Neutrophil (primary cell): ENCODE measurements around the gene SBF1.

Source experiments
- H3K27ac ChIP-seq: fragments of 200-600 bp; sonication (generic); 2 replicates; pipeline ENCODE4 v1.5.1; 2016; ENCODE audit warnings: mild to moderate bottlenecking, moderate library complexity
- H3K27me3 ChIP-seq: fragments of 200-600 bp; sonication (generic); 2 replicates; pipeline ENCODE4 v1.6.0; 2016; ENCODE audit warnings: mild to moderate bottlenecking
- H3K36me3 ChIP-seq: fragments of 200-600 bp; sonication (generic); 2 replicates; pipeline ENCODE4 v1.5.1; 2017
- H3K4me1 ChIP-seq, 2 experiments: fragments of 200-600 bp in 1 of 2; sonication (generic) in 1 of 2; 1 replicate in 1 of 2; 2 replicates in 1 of 2; pipeline versions ENCODE4 v1.5.1 to v1.6.1; 2013 to 2016; ENCODE audit warnings: low read depth in 1 of 2, low read length in 1 of 2, mild to moderate bottlenecking in 1 of 2, moderate library complexity in 1 of 2; ENCODE audit not compliant: control insufficient read depth in 1 of 2, insufficient read depth in 1 of 2
- H3K4me3 ChIP-seq, 2 experiments: fragments of 200-600 bp in 1 of 2; sonication (generic) in 1 of 2; 1 replicate in 1 of 2; 2 replicates in 1 of 2; pipeline ENCODE4 v1.5.1; 2013 to 2016; ENCODE audit warnings: low read depth in 1 of 2, low read length in 1 of 2, mild to moderate bottlenecking in 1 of 2, moderate library complexity in 1 of 2
- H3K9me3 ChIP-seq: fragments of 200-600 bp; sonication (generic); 2 replicates; pipeline ENCODE4 v1.5.1; 2016
- TF ChIP-seq, protein P1 (sequence below): fragments of 200-600 bp; sonication (generic); IDR thresholded peaks from 2 replicates; pipeline ENCODE4 v1.5.1; 2016; ENCODE audit warnings: antibody characterized with exemption

SBF1 gene

DNA sequence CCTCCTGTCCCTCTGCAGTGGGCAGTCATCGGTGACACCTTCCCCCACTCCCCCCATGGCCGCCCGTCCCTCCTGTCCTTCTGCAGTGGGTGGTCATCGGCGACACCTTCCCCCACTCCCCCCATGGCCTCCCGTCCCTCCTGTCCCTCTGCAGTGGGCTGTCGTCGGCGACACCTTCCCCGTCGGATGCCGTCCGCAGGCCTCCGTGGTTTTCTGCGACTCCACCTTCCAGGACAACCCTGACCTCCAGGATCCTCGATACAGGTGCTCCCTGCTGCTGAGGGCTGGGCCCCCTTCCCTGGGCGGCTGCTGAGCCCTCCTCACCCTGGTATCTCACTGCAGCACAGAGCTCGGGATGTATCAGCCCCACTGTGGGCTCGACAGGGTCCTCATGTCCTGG is 14.1 kb upstream of the SBF1 start:
- Histone ChIP-seq H3K4me1 (no peaks in the 10 kb centered on the region), H3K27me3 (peaks cover 54% of the 10 kb centered on the region), H3K36me3 (no peaks in the 10 kb centered on the region), H3K4me3 (no peak overlapping the region), H3K27ac (no peak overlapping the region), H3K9me3 (no peaks in the 10 kb centered on the region)
- TF ChIP-seq, protein P1, sequence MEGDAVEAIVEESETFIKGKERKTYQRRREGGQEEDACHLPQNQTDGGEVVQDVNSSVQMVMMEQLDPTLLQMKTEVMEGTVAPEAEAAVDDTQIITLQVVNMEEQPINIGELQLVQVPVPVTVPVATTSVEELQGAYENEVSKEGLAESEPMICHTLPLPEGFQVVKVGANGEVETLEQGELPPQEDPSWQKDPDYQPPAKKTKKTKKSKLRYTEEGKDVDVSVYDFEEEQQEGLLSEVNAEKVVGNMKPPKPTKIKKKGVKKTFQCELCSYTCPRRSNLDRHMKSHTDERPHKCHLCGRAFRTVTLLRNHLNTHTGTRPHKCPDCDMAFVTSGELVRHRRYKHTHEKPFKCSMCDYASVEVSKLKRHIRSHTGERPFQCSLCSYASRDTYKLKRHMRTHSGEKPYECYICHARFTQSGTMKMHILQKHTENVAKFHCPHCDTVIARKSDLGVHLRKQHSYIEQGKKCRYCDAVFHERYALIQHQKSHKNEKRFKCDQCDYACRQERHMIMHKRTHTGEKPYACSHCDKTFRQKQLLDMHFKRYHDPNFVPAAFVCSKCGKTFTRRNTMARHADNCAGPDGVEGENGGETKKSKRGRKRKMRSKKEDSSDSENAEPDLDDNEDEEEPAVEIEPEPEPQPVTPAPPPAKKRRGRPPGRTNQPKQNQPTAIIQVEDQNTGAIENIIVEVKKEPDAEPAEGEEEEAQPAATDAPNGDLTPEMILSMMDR: no peak

DNA sequence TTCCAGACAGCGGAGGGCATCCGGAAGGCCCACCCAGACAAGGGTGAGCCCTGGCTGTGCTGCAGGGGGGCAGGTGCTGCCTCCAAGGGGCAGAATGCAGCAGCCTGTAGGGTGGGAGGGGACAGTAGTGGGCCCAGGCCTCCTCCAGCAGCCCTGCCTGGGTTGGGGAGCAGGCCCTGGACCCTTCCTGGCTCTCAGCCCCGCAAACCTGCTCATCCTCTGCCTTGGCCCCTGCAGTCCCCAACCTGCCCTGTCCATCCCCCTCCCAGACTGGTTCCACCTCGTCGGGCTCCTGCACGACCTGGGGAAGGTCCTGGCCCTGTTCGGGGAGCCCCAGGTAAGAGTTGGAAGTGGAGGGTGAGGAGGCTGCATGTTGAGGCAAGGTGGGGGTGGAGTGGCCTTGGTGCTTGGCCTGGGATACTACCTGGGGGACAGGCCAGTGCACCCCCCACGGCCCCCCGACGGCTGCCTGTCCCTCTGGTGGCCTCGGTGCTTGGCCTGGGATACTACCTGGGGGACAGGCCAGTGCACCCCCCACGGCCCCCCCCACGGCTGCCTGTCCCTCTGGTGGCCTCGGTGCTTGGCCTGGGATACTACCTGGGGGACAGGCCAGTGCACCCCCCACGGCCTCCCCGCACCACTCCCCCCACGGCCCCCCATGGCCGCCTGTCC is 13.3 kb upstream of the SBF1 start:
- Histone ChIP-seq H3K4me3 (no peak overlapping the region), H3K36me3 (no peaks in the 10 kb centered on the region), H3K27me3 (peaks cover 61% of the 10 kb centered on the region), H3K27ac (no peak overlapping the region), H3K4me1 (no peaks in the 10 kb centered on the region), H3K9me3 (no peaks in the 10 kb centered on the region)
- TF ChIP-seq, protein P1: no peak

DNA sequence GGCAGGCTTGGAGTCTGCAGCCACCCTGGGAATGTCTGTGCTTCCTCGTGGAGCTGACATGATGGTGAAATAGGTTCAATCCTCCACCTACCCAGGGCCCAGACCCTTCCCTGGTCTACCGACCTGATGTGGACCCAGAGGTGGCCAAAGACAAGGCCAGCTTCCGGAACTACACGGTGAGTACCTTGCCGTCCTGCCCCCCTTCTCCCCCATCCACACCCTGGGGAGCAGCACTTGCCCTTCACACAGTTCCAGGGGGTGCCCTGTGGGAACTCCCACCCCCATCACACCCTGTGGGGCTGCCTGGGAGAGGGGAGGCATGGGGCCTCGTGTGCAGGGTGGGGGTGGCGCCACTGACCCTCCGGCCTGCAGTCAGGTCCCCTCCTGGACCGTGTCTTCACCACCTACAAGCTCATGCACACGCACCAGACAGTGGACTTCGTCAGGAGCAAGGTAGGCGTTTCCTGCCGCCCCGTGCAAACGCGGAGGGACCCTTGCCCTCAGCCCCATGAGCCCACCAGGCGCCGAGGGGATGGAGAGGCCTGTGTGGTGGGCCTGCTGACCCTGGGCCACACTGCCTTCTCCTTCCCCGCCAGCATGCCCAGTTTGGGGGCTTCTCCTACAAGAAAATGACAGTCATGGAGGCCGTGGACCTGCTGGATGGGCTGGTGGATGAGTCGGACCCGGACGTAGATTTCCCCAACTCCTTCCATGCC is 12.6 kb upstream of the SBF1 start:
- H3K9me3 ChIP-seq: no peaks in the 10 kb centered on the region
- H3K4me3 ChIP-seq: no peak overlapping the region
- H3K36me3 ChIP-seq: no peaks in the 10 kb centered on the region
- no peaks in the 10 kb centered on the region for H3K4me1 ChIP-seq
- TF ChIP-seq, protein P1: no peak
- peaks cover 68% of the 10 kb centered on the region for H3K27me3 ChIP-seq
- H3K27ac ChIP-seq: no peak overlapping the region

DNA sequence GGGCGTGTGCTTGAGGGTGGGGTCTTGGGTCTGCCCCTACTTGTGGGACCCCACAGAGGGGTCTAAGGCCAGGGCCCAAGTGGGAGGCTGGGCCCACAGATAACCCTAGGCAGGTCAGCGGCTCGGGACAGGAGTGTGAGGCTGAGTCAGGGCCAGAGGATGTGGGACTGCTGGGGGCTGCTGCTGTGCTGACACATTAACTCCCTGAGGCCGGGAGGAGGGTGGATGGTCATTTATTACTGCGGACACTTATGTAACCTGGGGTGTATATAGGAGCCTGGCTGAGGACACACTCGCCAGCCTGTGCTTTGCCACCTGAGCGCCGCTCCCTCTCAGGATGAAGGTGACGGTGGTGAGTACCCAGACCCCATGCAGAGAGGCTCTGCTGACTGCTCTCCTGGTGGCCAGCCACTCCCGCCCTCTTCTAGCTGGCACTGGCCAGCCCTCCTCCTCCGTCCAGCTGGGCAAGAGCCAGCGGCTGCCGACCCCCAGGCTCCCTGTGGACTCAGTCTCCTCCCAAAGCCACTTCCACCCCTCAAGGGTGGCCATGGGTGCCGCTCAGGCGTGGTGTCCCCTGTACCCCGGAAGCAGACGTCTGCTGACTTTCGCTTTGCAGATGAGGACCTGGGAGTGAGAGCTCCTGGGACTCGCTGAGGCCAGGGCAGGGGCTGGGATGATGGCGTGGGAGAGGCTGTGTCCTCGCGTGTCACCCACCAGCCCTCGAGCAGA is 11.9 kb upstream of the SBF1 start, which contains the start of gene MIOX:
MIOX (plus strand) TSS at position 299 of the 729 bp plus-strand sequence; CDS start at position 338, 39 bp downstream.
- H3K27ac ChIP-seq: no peak within 1 kb of the TSS
- H3K4me1 ChIP-seq: peaks cover 3 to 4% of the 10 kb centered on the region in 2 experiments
- peaks cover 76% of the 10 kb centered on the region for H3K27me3 ChIP-seq
- H3K36me3 ChIP-seq: no peaks in the 10 kb centered on the region
- H3K9me3 ChIP-seq: no peaks in the 10 kb centered on the region
- TF ChIP-seq, protein P1: no peak
- no peak within 1 kb of the TSS for H3K4me3 ChIP-seq

DNA sequence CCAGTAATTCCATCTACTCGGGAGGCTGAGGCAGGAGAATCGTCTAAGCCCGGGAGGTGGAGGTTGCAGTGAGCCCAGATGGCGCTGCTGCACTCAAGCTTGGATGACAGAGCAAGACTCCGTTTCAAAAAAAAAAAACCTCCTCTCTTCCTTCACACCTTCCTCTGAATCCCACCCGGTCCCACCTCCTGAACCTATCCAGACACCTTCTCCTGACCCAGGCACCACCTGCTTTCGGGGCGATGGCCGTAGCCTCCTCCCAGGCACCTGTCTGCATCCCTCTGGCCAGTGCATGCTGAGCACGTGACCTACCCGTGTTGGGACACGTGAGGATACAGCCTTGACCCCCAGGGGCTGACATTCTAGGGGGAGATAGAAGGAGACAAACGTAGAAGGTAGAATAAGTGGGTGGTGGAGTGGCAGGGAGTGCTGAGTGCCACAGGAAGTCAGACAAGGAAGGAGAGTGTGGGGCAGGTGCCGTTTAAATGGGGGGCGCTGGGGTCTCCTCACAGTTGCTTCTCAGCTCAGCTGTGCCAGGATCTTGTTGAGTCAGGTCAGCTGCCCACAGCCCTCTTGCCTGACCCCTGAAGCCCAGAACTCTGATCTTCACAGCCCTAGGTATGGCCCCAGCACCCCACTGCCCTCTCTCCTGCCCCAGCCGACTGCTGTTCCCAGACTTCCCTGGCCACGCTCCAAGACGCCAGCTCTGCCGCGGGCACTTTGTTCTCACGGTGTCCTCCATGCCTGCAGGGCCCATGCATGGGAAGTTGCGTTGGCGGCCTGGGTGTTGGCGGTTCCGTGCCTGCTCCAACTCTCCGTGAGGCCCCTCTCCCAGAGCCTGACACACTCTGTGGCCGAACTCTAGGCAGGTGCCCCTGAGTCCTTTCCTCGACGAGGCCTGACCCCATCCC is 10.6 kb upstream of the SBF1 start:
- H3K4me3 ChIP-seq: no peak overlapping the region
- H3K9me3 ChIP-seq: no peaks in the 10 kb centered on the region
- H3K27me3 ChIP-seq: peaks cover 78% of the 10 kb centered on the region
- H3K4me1 ChIP-seq: peaks cover 5 to 10% of the 10 kb centered on the region in 2 experiments
- H3K36me3 ChIP-seq: no peaks in the 10 kb centered on the region
- H3K27ac ChIP-seq: no peak overlapping the region
- TF ChIP-seq, protein P1: no peak
